HG02943 (cell line): ENCODE measurements around the gene ZNF576.
A peak's percentile ranks its signal among the peaks of the same experiment; 100 is the strongest.
"Not testable (repeated sequence)": the region's sequence is repeated elsewhere in the genome, so short reads cannot be mapped to it uniquely, and the experiment has no call there.

Experiments used
- ATAC-seq: cut with Tn5 transposase; IDR thresholded peaks from one replicate; pipeline ENCODE4 v1.9.1; 2021; ENCODE audit warnings: mild to moderate bottlenecking, low read depth, moderate library complexity; ENCODE audit not compliant: unreplicated experiment

Gene ZNF576

GRCh38 chr19:43595999-43596841 is at the start of gene ZNF576, which contains the start of gene IRGQ:
TSS of gene ZNF576 (plus strand) at chr19:43596595. CDS start at chr19:43597109, 514 bp downstream.
TSS of gene IRGQ (minus strand) at chr19:43596134. CDS start at chr19:43595338, 796 bp downstream.
- peak; percentile 78 for ATAC-seq

- not testable (repeated sequence) for ATAC-seq
Observed at GRCh38 chr19:43547926-43548325, 48.5 kb upstream of the ZNF576 start.

GRCh38 chr19:43548706-43549105 is 47.7 kb upstream of the ZNF576 start:
- ATAC-seq: no peak

- no peak for ATAC-seq
Observed at GRCh38 chr19:43551399-43552197, 44.8 kb upstream of the ZNF576 start.

GRCh38 chr19:43552198-43552450 is 44.3 kb upstream of the ZNF576 start:
- no peak for ATAC-seq

GRCh38 chr19:43552616-43553015 is 43.8 kb upstream of the ZNF576 start:
- no peak for ATAC-seq

GRCh38 chr19:43553656-43554055 is 42.7 kb upstream of the ZNF576 start:
- no peak for ATAC-seq

GRCh38 chr19:43554317-43554895 is 42.0 kb upstream of the ZNF576 start:
- no peak for ATAC-seq

GRCh38 chr19:43555185-43555770 is 41.1 kb upstream of the ZNF576 start:
- ATAC-seq: no peak

- no peak for ATAC-seq
Observed at GRCh38 chr19:43560687-43561086, 35.7 kb upstream of the ZNF576 start.

- no peak for ATAC-seq
Observed at GRCh38 chr19:43561139-43561970, 35.0 kb upstream of the ZNF576 start.

GRCh38 chr19:43562226-43562697 is 34.1 kb upstream of the ZNF576 start:
- no peak for ATAC-seq

GRCh38 chr19:43562698-43563241 is 33.6 kb upstream of the ZNF576 start:
- ATAC-seq: peak; percentile 67

GRCh38 chr19:43563816-43564457 is 32.5 kb upstream of the ZNF576 start:
- no peak for ATAC-seq

- no peak for ATAC-seq
Observed at GRCh38 chr19:43564800-43565199, 31.6 kb upstream of the ZNF576 start.

GRCh38 chr19:43569657-43570056 is 26.7 kb upstream of the ZNF576 start:
- ATAC-seq: no peak

GRCh38 chr19:43570174-43570791 is 26.1 kb upstream of the ZNF576 start:
- ATAC-seq: no peak

GRCh38 chr19:43572171-43572588 is 24.2 kb upstream of the ZNF576 start:
- ATAC-seq: no peak
